Vagina (tissue), 2 donors: Measurements from ENCODE around the gene COX17. TPM values are rescaled to one million over a fixed set of nuclear protein-coding genes. Genes with fewer than 3 reads are reported as not detected.

Experiments used
- DNase-seq, 2 donors: peaks; one replicate each; pipeline ENCODE4 v3.0.0-alpha.2; 2017; ENCODE audit errors: extremely low spot score in 2 of 2
- H3K27ac ChIP-seq: fragments of 200-600 bp; sonication (generic); one replicate; pipeline ENCODE4 v1.5.1; 2019
- H3K27me3 ChIP-seq: fragments of 200-600 bp; sonication (generic); one replicate; pipeline ENCODE4 v1.5.1; 2019
- H3K36me3 ChIP-seq, 2 donors: fragments of 200-600 bp; sonication (generic); one replicate each; pipeline ENCODE4 v1.5.1; 2017 to 2019
- H3K4me1 ChIP-seq: fragments of 200-600 bp; sonication (generic); one replicate; pipeline ENCODE4 v1.5.1; 2019
- H3K4me3 ChIP-seq, 2 donors: fragments of 200-600 bp; sonication (generic); 1 replicate in 1 of 2; 2 replicates in 1 of 2; pipeline ENCODE4 v1.5.1; 2016 to 2019
- H3K9me3 ChIP-seq: fragments of 200-600 bp; sonication (generic); one replicate; pipeline ENCODE4 v1.5.1; 2019
- CTCF ChIP-seq, 3 experiments: fragments of 450-650 bp in 2 of 3; fragments of 200-600 bp in 1 of 3; sonication (generic) in 1 of 3; IDR thresholded peaks; one replicate each; pipeline ENCODE4 v1.5.1; 2017 to 2019; ENCODE audit warnings: antibody characterized with exemption in 3 of 3, mild to moderate bottlenecking in 2 of 3, moderate library complexity in 2 of 3
- POLR2A ChIP-seq, 2 donors: fragments of 450-650 bp; IDR thresholded peaks; one replicate each; pipeline ENCODE4 v1.6.1; 2017; ENCODE audit warnings: antibody characterized with exemption in 2 of 2, mild to moderate bottlenecking in 2 of 2, moderate library complexity in 2 of 2
- POLR2AphosphoS5 ChIP-seq, 2 donors: sonication (generic); formaldehyde crosslinking; IDR thresholded peaks; one replicate each; pipeline ENCODE4 v1.9.0; 2017; ENCODE audit warnings: antibody characterized with exemption in 2 of 2, mild to moderate bottlenecking in 2 of 2, low read depth in 1 of 2; ENCODE audit not compliant: insufficient read depth in 1 of 2
- intact Hi-C: fragments of 100-400 bp; cut with DNase I; formaldehyde crosslinking; loops from one replicate; pipeline ENCODE4 v1.15.1; 2023
- total RNA-seq: library from RNA; depleted of rRNA; stranded (reverse); fragments of >200 nt; gene quantifications from one replicate; pipeline ENCODE4 v1.2.3, GENCODE V29; 2016

Gene COX17
- total RNA-seq, 1 donor from 2014 or later, result 27.3 TPM

GRCh38 chr3:119664370-119664769 lies 12.8 kb downstream of the COX17 start:
- intact Hi-C loops, result no loop called here
- no peak overlapping the region for H3K4me3 ChIP-seq
- DNase-seq, result no peak
- no peaks in the 10 kb centered on the region for H3K9me3 ChIP-seq
- H3K27me3 ChIP-seq, result no peaks in the 10 kb centered on the region
- TF ChIP-seq POLR2A (IDR thresholded peaks at IDR 0.05) (no peak), POLR2AphosphoS5 (IDR thresholded peaks at IDR 0.05; ENCODE audit: insufficient read depth in 1 of 2, low read depth in 1 of 2) (no peak), CTCF (IDR thresholded peaks at IDR 0.05) (no peak)
- H3K27ac ChIP-seq, result no peak overlapping the region
- H3K4me1 ChIP-seq, result peaks cover 11% of the 10 kb centered on the region
- no peaks in the 10 kb centered on the region for H3K36me3 ChIP-seq

DNA sequence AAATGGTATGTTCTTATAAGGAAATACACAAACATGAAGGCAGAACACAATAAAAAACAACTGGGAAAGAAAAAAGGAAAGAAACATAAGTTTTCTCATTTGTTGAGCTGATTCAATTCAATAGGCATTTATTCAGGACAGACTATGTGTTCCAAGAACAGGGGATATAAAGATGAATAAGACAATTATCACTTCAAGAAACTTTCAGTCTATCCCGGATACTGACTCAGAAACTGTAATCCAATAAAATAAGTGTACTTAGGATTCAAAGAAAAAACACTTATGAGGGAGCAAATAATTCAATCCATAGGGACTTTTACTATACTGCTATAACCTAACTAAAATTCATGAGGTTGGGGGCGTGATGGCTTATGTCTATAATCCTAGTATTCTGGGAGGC lies 13.3 kb downstream of the COX17 start:
- intact Hi-C loops, result no loop called here

GRCh38 chr3:119662604-119663373 lies 14.4 kb downstream of the COX17 start:
- intact Hi-C loops, result no loop called here
- Histone ChIP-seq H3K9me3 (no peaks in the 10 kb centered on the region), H3K27ac (peak overlapping the region; percentile 38), H3K4me1 (peaks cover 11% of the 10 kb centered on the region), H3K27me3 (no peaks in the 10 kb centered on the region), H3K36me3 (no peaks in the 10 kb centered on the region), H3K4me3 (no peak overlapping the region)
- DNase-seq, result no peak
- TF ChIP-seq CTCF (IDR thresholded peaks at IDR 0.05) (no peak), POLR2A (IDR thresholded peaks at IDR 0.05) (no peak), POLR2AphosphoS5 (IDR thresholded peaks at IDR 0.05; ENCODE audit: insufficient read depth in 1 of 2, low read depth in 1 of 2) (no peak)

More for the DNA sequence above, 13.3 kb downstream of the COX17 start:
- no peaks in the 10 kb centered on the region for H3K9me3 ChIP-seq
- H3K4me1 ChIP-seq, result peaks cover 11% of the 10 kb centered on the region
- no peak overlapping the region for H3K4me3 ChIP-seq
- H3K27me3 ChIP-seq, result no peaks in the 10 kb centered on the region
- DNase-seq, result no peak
- TF ChIP-seq POLR2A (IDR thresholded peaks at IDR 0.05), result no peak
- TF ChIP-seq POLR2AphosphoS5 (IDR thresholded peaks at IDR 0.05; ENCODE audit: insufficient read depth in 1 of 2, low read depth in 1 of 2), result no peak
- TF ChIP-seq CTCF (IDR thresholded peaks at IDR 0.05), result no peak
- H3K27ac ChIP-seq, result no peak overlapping the region
- H3K36me3 ChIP-seq, result no peaks in the 10 kb centered on the region

DNA sequence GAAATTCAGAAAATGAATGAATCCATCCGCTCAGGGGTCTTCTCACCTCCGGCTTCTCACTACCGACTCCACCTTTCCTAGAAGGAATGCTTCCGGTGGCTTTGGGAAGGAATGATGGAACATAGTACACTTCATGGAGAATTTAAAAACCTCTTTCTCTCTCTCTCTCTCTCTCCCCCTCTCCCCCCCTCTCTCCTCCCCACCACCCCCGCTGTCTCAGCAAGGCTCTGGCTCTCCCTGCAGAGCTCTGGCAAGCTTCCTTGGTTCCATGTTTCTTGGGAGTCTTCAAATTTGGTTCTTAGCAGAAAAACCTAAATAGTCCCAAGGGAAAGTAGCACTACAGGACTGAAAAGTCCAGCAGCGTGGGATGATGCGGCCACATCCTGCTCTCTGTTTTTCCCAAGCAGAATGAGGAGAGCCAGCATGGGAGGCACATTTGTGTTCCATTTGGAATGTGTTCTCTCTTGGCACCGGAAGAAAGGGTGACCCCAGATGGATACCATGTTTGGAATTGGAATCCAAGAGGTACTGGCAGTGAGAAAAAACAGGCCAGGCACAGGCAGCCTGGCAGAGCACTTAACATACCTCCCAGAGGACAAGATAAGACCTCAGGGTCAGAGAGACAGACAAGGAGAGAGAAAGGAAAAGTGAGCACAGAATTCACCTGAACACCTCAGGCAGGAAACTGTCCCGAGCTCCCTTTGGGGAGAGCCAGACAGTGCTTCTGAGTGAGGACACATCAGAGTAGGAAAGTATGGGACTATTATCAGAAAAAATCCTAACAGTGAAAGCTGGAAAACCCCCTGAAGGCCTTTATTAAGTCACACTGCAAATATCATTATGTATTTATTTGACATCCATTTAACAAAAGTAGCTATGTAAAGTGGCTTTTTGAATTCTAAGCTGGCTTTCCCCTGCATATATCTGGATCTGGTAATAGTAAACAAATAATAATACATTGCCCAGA lies 16.4 kb downstream of the COX17 start, which contains the start of gene POPDC2:
Gene POPDC2 (minus strand): TSS at position 116 of the 967 bp plus-strand sequence. CDS start 166 bp downstream, outside the sequence.
- TF ChIP-seq CTCF (IDR thresholded peaks at IDR 0.05) (no peak), POLR2AphosphoS5 (IDR thresholded peaks at IDR 0.05; ENCODE audit: insufficient read depth in 1 of 2, low read depth in 1 of 2) (no peak), POLR2A (IDR thresholded peaks at IDR 0.05) (no peak)
- Histone ChIP-seq H3K4me3 (peak within 1 kb of the TSS; percentile 0), H3K27ac (peak within 1 kb of the TSS; percentile 17), H3K27me3 (no peaks in the 10 kb centered on the region), H3K4me1 (peaks cover 11% of the 10 kb centered on the region), H3K36me3 (no peaks in the 10 kb centered on the region), H3K9me3 (no peaks in the 10 kb centered on the region)
- no peak for DNase-seq
- intact Hi-C loops, result no loop called here
